ENCODE results near the gene SLC40A1.

Gene SLC40A1

DNA sequence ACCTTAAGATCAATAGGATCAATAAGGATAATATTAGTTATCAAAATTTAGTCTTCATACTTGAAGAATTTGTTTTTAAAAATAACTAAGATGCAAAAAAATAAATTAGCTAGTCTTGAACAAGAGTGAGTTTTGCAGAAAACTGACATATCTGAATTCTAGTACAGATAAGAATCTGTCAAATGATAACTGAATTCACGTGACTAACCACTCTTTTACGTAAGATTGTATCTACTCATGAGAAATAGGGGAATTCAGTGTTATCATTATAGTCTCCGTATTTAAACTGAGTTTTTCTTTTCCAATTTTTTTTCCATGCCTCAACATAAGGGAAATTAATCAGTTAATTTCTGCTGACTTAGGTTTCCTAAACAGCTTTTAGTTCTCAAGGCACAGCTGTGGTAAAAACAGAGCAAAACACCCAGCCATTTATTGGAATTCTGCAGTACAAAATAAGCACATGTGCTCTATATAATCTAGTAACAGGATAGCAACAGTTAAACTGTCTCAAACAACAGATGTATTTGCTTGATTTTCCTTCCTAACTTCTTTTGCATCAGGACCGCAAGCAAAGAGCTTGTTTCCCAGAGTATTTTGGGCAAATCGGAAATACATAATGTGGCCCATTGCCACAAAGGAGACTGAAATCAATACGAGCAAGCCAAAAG, 19.1 kb downstream of the SLC40A1 start:
- no peak for DNase-seq (ENCODE audit: low read depth)

GRCh38 chr2:189560273-189560586, 20.4 kb downstream of the SLC40A1 start:
- DNase-seq (ENCODE audit: low read depth), result no peak

DNA sequence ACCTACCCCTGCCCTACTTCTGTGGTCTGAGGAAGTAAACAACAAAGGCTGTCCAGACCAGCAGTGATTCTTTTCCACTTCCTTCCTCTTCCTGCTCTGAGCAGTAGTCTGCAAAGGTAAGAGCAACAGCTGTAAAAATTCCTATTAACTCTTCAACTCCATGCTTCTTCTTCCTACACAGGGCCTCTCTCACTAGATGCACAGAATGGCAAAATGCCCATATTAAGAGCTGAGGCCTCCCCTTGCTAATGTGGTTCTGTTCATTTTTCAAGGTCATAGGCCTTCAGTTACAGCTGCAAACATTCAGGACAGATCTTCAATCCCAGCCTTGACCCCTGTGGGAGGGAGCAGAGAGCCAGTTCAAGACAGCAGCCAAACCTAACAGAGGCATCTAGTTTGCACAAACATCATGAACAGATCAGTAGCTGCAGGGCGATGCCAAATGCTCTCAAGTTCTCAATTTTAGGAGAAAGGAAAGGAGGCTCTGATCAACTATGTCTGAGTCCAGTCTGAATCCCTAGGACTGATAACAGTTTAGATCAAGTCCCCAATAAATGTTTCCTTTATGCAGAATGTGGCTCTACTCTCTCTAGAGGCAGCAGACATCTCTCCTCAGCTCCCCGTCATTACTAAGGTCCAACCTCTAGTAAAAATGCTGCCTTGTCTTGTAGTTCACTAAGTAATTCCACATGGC, 20.9 kb downstream of the SLC40A1 start:
- DNase-seq (ENCODE audit: low read depth), result no peak

DNA sequence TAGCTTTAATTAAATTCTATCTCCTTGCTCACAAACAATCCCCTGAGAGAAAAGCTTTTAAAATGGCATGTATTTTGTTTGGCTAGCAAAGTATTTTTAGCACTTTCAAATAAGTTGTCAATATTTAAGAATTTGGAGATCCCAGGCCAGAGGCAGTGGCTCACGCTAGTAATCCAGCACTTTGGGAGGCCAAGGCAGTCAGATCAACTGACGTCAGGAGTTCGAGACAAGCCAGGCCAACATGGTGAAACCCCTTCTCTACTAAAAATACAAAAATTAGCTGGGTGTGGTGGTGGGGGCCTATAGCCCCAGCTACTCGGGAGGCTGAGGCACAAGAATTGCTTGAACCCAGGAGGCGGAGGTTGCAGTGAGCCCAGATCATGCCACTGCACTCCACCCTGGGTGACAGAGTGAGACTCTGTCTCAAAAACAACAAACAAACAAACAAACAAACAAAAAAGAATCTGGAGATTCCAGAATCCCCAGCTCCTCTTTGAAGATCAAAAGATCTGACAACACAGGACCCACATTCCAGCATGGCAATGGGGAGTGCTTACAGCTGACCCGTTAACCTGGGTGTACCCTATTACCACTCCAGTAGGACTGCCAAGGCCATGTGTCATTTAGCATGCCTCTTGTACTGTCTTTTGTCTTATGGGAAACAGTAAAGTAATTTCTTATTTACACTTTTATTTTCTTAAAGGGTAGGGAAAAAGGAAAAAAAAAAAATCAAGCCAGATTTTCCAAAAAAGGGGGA, 21.9 kb downstream of the SLC40A1 start:
- DNase-seq (ENCODE audit: low read depth), result no peak

DNA sequence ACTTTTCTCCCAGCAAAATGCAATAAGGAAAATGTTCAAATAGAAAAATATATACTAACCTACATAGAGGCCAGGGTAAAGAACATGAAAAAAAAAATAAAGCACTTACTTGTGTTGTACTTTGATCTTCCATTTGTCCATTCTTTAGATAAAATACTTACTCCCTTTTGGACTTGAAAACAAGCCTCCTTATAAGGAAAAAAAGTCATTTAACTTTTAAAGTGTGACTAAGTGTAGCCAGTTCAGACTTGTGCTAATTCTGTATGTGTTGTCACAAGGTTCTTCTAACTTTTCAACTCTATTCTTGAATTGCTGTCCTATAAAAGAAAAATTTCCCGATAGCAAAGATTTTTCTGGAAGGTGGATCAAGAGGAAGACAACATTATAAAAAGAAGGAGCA, 23.2 kb downstream of the SLC40A1 start:
- DNase-seq (ENCODE audit: low read depth), result no peak

GRCh38 chr2:189556526-189556925, 24.1 kb downstream of the SLC40A1 start:
- no peak for DNase-seq (ENCODE audit: low read depth)

GRCh38 chr2:189555232-189555631, 25.4 kb downstream of the SLC40A1 start:
- no peak for DNase-seq (ENCODE audit: low read depth)

- DNase-seq (ENCODE audit: low read depth), result no peak
Measured at GRCh38 chr2:189553504-189554088, 27.0 kb downstream of the SLC40A1 start.

- DNase-seq (ENCODE audit: low read depth), result no peak
Measured at GRCh38 chr2:189552991-189553404, 27.6 kb downstream of the SLC40A1 start.

- DNase-seq (ENCODE audit: low read depth), result no peak
Measured at GRCh38 chr2:189552334-189552990, 28.1 kb downstream of the SLC40A1 start.

GRCh38 chr2:189551808-189552207, 28.8 kb downstream of the SLC40A1 start:
- DNase-seq (ENCODE audit: low read depth), result no peak

- no peak for DNase-seq (ENCODE audit: low read depth)
Measured at GRCh38 chr2:189549449-189549832, 31.1 kb downstream of the SLC40A1 start.

- DNase-seq (ENCODE audit: low read depth), result no peak
Measured at GRCh38 chr2:189548666-189549448, 31.7 kb downstream of the SLC40A1 start.

DNA sequence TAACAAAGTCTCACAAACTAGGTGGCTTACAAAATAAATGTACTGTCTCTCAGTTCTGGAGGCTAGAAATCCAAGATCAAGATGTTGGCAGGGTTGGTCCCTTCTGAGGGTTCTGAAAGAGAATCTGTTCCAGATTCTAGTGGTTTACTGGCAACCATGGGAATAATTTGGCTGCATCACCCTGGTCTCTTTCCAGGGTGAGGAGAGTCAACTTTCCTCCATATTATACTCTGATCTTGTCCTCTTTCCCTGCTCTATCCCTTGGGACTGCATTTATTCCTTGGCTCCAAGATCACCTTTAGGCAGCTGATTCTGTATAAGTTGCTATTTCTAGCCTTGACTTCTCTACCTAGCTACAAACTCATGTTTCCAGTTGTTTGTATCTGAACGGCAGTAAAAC, 35.2 kb downstream of the SLC40A1 start:
- no peak for DNase-seq (ENCODE audit: low read depth)

DNA sequence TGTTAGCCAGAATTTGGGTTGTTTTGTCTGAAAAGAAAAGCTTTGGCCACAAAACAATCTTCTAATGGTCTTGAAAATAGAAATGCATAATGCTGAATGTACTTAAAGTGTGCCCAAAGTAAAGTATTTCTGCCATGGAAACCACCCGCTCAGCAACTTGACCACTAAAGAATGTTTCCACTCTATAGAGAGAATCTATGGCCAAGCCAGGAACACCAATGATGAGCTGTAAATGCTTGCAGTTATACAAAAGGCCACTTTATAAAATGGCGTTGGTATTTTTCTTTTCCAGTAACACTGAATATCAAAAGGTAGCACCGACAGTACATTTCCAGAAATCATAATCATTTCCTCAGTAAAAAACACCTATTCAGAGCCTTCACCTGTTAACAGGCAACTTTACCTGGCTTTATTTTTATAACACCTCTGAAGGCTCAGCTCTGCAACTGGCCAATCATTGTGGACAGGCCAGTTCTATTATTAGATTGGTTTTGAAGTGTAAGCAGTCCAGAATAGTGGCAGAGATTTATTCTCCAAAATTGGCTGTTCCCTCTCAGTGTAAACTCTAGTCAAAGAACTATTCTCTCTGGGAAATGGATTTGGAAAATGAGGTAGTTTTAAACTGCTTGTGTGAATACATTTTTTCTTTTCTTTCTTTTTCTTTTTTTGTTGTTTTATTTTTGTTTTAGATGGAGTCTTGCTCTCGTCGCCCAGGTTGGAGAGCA, 36.1 kb downstream of the SLC40A1 start:
- DNase-seq (ENCODE audit: low read depth), result no peak

GRCh38 chr2:189543367-189543766, 37.2 kb downstream of the SLC40A1 start:
- no peak for DNase-seq (ENCODE audit: low read depth)

GRCh38 chr2:189542145-189542882, 38.3 kb downstream of the SLC40A1 start:
- DNase-seq (ENCODE audit: low read depth), result no peak

GRCh38 chr2:189541591-189541990, 39.0 kb downstream of the SLC40A1 start:
- DNase-seq (ENCODE audit: low read depth), result no peak

DNA sequence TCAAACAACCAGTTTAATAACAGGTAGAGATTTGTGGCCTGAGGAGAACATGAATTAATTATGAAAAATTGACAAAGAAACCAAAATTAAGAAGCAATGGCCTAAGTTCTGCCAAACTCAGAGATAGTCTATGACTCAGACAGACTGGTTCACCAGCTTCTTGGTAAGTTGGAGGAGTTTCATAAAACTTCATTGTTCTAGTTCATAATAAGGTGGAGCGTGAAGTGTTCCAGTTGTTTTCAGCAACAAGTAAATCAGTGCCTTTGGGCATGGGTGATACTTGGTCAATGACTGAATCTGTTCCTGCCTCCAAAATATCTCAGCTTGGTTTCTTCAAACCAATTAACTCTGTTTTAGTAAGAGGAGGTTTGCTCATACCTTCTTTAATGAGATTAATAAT, 40.0 kb downstream of the SLC40A1 start:
- no peak for DNase-seq (ENCODE audit: low read depth)

GRCh38 chr2:189538402-189538801, 42.2 kb downstream of the SLC40A1 start:
- no peak for DNase-seq (ENCODE audit: low read depth)

All from stimulated activated CD8-positive, alpha-beta memory T cell treated with anti-CD3 and anti-CD28 coated beads, Interleukin-7, amount 100 ng/mL, for 24 hours (primary cell).